Measurements from ENCODE around the gene FBXL4.
"Not testable (repeated sequence)": the region's sequence is repeated elsewhere in the genome, so short reads cannot be mapped to it uniquely, and the experiment has no call there.

FBXL4 gene

DNA sequence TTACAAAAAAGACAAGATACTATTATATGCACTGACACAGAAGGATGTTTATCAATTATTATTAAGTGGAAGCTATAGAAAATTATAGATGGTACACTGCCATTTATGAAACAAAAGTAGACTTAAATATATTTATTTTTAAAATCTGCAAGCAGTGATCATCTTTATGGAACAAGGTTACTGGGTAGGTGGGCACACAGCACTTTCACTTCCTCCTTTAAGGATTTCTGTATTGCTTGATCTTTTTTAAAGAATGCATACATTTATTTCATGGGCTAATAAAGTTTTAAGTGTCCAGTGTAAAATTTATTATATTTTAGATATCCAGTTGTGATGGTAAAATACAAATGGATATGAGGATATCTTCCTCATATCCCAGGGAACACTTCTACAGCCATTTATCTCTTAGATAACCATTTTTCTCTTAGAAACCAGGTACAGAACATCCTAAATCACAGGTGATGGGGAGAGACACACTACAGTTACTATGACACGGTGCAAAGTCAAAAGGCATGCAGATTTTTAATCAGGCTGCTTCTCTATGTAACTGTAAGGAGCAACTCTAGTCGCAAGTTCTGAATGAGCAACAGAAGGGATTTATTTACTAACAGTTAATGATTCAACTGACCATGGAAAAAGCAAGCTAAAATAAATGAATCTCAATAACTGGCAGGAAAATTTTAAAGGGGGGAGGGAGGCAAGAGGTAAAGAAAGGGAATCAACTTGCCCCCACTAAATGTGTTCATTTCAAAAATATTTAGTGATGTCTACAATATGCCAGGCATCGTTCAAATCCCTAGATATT, 2.2 kb downstream of the FBXL4 start:
- no peak for DNase-seq

DNA sequence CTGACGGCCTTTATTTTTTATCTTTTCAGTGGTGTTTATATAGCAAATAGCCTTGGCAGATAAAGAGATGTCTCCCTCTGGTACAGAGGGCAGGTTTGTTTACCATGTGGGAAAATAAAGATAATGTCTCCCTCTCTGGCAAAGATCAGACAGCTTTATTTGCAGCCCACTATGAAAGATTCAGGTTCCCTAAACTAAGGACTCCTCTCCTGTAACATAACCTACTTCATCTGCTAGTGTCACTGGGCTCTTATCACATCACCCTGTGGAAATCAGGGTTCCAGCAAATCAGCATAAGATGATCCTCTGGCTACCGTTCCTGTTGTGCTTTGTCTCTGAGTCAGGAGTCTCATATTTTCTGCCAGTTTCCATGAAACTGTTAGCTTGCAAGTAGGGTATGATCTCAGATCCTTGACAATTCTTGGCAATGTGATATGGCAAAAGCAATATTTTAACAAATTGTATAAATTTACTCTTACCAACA, 3.1 kb downstream of the FBXL4 start:
- DNase-seq = no peak

DNA sequence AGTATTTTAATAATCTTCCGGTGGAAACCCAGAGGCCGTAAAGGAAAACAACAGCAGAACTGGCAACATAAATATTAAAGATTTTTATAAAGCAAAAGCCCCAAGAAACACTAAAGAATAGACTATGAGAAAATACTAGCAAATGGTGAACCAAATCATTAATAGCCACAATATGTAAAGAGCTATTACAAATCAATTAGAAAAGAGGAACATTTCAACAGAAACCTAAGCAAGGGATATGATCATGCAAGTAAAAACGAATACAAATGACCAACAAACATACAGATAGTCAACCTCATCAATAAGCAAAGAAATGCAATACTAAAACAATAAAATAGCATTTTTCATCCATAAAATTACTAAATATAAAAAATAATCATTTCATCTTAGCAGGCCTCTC, 3.6 kb downstream of the FBXL4 start:
- DNase-seq = no peak

DNA sequence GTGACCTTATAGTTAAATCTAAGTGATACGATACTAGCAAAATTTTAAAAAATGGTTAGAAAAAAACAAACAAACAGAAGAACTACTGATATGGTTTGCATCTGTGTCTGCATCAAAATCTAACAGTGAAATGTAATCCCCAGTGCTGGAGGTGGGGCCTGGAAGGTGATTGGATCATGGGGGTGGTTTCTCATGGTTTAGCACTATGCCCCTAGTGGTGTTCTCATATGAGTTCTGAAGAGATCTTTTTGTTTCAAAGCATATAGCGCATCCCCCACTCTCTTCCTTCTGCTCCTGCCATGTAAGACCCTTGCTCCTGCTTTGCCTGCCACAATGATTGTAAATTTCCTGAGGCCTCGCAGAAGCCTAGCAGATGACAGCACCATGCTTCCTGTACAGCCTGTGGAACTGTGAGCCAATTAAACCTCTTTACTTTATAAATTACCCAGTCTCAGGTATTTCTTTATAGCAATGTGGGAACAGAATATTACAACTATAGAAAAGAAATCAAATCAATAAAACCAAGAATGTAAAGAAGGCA, 5.4 kb downstream of the FBXL4 start:
- DNase-seq = no peak

DNA sequence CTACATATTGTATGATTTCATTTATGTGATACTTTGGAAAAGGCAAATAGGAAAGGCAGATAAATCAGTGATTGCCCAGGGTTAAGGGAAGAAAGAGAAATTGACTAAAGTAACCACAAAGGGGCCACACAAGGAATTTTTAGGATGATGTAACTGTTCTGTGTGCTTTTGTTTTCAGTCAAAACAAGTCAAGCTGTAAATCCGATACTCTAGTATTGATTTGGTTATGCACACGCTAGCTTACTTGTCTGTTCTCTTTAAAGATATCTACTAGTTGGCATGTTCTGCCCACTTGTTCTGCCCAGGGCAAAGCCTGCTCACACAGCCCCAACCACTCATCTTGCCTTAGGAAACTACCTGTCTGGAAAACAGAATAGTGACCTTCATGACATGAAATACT, 6.4 kb downstream of the FBXL4 start:
- DNase-seq = no peak

DNA sequence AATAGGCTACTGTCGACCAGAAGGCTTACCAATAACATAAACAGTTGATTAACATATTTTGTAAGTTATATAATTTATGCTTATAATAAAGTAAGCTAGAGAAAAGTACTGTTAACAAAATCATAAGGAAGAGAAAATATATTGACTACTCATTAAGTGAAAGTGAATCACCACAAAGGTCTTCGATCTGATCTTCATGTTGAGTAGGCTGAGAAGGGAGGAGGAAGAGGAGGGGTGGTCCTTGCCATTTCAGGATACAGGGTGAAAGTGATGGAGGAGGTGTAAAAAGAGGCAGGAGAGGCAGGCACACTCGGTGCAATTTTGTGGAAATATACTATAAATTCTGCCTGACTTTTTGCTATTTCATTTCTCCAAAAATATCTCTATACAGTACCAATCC, 10.4 kb downstream of the FBXL4 start:
- DNase-seq = no peak

DNA sequence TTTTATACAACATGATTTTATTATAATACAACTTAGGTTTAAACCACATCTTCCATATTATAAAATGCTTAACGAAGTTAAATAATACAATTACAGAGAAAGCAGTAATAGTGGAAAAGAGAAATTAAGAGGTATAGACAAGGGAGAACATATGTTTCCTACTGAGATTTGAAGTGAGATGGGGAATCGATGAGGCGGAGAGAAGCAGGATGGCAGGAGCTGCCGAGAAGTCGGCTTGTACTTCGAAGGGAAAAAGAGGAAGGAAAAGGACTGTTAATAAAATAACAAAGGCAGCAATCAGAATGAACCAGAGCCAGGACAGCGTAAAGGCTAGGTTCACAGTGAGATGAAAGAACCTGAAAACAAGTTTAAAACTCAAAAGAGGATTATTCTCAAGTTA, 15.4 kb downstream of the FBXL4 start:
- no peak for DNase-seq

DNA sequence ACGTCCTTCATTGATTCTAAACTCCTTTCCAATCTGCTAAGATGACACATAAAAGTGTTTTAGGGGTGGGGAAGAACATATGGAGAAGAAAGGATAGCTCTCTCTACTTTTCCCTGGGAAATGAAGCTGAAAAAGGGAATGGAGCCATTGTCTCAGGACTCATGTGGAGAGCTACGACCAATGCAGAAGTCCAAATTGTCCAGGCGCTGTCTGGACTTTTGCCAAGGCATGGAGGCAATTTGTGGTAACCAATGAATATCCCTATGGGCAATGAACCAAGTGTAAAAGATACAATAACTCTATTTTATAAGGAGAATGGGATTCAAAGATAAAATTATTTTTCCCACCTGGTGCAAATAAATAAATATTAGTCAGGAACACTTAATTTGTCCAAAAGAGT, 16.1 kb downstream of the FBXL4 start:
- no peak for DNase-seq

DNA sequence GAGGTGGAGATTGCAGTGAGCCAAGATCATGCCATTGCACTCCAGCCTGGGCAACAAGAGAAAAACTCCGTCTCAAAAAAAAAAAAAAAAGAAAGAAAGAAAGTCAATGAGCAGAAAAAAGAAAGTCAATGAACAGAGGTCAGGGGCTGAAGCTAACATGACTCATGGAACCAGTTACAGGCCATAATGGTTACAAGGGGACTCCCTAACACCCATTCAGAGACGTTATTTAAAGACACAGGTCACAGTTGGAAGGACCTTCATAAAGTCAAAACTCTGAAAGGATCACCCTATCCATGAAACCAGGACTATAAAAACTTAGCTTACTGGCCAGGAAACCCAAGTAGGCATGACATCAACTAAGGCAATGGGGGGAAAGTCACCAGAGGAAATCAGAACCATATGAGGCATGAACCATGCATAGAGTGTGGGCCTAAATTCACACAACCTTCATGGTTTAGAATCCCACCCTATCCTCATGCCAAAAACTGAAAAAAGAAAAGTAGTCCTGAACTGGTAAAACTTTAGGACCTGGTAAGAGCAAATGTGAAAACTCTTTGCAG, 18.2 kb downstream of the FBXL4 start:
- DNase-seq = no peak

DNA sequence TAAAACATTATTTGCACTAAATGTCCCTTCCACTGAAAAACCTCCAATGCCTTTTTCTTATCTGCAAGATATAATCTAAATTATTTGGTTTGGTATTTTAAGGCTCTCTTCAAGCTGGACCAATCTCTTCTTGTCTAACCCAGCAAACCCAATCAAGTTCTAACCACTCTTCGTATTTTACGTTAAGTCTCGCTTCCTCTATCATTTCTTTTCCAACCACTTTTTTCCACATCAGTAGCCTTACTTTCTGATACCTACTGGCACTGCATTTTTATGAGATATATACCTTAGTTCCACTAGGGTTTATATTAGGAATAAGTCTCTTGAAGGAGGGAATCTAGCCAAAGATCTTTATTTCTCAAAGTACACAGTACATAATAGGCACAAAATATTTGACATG, 19.1 kb downstream of the FBXL4 start:
- DNase-seq = no peak

DNA sequence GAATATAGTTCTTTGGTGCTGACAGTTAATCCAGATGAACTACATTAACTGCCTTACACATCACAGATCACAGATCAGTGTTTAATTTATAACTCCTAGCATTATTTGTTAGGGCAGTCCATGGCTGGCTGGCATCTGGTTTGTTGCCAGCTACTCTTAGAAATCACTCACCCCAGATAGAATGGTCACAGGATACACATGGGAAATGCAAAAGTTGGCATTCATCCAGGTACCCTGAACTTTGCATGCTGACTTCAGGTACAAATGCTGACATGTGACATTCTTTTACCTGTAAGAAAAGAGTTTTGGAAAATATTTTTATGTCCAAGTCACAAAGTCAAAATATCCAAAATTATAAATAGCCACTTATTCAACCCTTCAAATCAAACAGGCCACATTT, 20.2 kb downstream of the FBXL4 start:
- DNase-seq = no peak

DNA sequence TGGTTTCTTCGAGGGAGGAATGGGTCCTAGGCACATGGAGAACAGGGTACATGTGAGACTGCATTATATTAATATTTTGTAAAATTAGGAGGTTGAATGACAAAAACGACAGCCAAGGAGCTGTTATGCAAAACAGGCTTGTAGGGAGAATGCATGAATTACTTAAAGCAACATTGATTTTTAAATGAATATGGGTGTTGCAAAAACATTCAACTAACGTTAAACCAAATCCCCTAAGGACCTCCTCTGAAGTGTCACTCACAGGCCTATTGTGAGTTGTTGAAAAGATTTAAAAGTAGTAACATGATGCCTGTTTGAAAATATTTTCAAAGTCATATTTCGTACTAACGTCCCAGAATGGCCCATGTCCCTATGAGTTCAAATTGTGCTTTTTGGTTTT, 21.9 kb downstream of the FBXL4 start:
- DNase-seq = no peak

DNA sequence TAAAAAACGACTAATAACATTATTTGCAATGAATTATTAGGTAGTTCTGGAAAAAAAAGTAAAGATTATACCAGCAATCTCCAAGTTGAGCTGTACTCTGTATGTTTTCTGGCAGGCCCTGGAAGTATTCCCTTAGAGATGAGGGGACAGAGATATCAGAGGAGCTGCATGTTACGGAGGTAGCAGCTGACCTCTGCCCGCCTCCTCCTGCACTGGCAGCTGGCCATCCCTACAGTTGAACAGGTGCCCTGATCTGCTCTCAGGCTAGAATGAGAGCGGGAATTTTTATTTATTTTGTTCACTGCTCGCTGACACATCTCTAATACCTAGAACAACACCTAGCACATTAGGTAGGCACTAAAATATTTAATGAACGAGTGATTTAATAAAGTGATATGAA, 23.1 kb downstream of the FBXL4 start:
- DNase-seq = no peak

DNA sequence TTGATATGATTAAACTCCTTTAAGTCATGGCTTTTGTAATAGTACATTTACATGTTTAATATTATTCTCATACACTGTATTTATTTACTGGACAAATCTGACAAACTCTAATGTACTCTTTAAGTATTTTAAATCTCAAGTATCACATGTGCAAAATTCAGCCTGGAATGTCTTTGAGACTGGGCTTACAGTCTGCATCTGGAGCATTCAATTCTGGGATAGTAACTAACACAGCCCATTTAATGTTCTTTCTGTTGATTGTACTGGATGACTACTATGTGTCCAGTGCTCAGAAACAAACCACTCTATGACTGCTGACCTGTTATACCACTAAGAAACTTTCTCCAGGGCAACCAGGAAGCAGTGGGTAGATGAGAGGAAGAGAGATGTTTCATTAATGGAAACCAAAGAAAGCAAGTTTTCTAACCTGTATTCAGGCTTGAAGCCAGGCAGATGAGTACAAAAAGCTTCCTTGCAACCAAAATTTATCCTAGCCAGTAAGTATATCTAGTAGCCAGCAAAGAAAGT, 26.8 kb downstream of the FBXL4 start:
- no peak for DNase-seq

DNA sequence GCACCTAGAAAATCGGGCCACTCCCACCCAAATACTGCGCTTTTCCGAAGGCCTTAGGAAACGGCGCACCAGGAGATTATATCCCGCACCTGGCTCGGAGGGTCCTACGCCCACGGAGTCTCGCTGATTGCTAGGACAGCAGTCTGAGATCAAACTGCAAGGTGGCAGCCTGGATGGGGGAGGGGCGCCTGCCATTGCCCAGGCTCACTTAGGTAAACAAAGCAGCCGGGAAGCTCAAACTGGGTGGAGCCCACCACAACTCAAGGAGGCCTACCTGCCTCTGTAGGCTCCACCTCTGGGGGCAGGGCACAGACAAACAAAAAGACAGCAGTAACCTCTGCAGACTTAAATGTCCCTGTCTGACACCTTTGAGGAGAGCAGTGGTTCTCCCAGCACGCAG, 36.8 kb downstream of the FBXL4 start:
- not testable (repeated sequence) for DNase-seq

DNA sequence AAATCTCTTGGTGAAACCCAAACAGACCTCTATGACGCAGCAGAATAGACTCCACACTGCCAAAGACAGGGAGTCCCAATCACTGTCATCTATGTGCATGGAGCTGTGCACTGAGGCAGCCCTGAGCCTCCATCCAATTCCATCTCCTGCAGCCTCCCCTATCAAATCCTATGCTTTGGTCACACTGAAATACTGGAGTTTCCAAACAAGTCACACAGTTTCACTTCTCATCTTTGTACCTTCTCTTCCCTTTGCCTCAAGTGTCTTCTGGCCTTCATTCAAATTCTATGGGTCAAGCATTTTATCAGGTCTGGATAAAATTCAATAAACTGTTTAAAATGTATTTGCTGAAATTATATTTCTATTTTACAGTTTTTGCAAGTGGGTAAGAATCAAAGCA, 38.5 kb downstream of the FBXL4 start:
- no peak for DNase-seq

DNA sequence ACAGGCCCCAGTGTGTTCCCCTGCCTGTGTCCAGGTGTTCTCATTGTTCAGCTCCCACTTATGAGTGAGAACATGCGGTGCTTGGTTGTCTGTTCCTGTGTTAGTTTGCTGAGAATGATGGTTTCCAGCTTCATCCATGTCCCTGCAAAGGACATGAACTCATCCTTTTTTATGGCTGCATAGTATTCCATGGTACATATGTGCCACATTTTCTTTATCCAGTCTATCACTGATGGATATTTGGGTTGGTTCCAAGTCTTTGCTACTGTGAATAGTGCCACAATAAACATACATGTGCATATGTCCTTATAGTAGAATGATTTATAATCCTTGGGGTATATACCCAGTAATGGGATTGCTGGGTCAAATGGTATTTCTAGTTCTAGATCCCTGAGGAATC, 41.4 kb downstream of the FBXL4 start:
- DNase-seq = not testable (repeated sequence)

DNA sequence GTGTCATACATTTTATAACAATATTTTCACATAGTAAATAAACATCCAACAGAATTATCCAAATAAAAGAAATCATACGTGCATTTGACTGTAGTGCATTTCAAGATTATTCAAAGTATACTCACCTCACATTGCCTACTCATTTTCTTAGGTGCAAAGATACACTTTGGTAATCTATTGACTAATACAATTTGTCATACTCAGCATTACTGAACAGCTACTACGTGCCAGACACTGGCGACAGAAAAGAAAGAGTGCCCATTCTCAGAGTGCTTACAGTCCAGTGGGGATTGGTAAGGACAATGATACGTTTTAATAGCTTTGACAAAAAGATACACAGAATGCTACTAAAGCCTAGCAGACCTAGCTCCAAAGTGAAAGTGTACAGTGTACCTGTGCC, 42.0 kb downstream of the FBXL4 start:
- DNase-seq = no peak

DNA sequence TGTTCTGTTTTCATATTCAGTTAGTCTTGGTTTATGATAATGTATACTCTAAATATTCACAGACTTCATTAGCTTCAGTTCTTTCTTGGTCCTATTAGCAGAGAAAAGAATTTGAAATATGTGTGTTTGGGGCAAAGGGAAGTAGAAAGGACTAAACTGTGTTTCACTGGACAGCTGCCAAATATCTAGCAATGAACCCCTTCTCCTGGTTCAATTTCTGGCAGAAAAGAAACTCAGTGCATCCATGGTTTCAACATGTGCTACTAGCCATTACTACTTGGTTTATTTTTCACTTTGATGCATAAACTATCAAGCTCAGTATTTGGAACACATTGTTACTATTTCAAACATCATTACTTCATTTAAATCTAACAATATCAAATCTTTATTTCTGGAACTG, 43.6 kb downstream of the FBXL4 start:
- no peak for DNase-seq

DNA sequence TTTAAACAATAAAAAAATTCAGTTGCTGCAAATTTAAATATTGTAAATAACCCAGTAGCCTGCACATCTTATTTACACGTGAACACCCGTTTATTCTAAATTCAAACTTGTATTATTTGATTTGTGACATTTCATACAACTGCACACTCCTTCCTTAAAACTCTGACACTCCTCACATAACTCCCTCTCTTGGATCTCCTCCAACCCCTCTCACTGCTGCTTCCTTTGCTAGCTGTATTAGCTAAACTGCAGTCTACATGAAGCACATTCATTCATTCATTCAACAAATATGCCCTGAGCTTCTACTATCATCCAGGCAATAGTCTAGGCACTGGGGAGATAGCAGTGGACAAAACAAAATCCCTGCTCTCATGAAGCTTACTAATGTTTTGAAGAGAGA, 47.0 kb downstream of the FBXL4 start:
- DNase-seq = no peak

DNA sequence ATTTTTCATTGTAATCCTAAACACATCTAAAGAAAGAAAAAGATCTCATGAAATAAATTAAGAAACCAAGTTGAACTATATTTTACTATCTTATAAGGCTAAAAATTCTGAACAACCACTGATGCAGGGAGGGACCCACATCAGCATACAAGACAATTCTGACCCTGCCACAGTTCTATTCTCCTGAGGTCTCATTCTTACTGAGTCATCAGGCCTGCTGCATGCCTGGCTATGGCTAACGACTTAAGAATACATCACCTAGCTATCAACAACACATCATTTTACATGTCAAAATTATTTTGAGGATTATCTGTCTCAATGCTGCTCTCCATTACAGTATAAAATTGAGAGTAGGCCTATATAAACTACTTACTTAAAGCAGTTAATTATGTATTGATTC, 52.9 kb downstream of the FBXL4 start:
- DNase-seq = no peak

DNA sequence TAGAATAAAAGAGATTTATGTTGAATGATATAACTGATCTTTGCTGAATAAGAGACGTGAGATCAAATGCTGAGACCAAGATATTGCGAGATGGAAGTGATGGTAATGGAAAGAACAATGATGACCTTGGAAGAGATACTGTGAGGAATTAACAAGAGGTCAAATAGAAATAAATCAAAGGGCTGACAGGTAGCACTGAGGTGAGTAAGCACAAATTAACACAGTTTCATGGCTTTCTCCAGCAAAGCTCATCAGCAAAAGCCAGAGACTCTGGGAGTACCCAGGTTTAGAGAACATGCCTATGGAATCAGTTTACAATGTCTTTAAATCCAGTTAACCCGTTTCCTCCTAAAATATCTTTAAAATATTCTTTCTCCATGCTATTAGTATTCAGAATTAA, 60.1 kb downstream of the FBXL4 start:
- DNase-seq = no peak

DNA sequence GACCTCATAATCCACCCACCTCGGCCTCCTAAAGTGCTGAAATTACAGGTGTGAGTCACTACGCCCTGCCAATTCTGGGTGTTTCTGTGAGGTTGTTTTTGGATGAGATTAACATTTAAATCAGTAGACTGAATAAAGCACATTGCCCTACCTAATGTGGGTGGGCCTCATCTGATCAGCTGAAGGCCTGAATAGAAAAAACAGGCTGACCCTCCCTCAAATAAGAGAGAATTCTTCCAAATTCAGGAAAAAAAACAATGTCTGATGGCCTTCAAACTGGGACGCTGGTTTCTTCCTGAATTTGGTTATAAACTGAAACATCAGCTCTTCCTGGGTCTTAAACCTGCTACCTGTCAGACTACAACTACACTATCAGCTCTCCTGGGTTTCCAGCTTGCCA, 62.4 kb downstream of the FBXL4 start:
- DNase-seq = no peak

DNA sequence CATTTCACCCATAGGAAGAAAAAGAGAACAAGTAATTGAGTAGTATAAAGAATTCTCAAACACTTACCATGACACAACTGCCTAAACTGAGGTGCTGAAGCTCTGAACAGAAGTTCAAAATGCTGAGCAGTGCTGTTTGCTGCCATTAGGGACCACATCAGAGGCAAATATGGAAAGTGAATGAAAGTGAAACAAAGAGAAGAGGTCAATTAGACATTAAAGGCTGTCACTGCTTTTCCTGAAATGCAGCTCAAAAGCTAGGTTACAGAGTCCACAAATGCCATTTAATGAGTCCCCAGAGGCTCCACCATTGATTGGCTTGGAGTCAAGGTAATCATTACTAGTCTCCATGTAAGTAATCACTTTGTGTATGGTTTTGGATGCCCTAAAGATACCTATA, 67.3 kb downstream of the FBXL4 start:
- no peak for DNase-seq

Data from CD4-positive, alpha-beta T cell treated with Interleukin-15 for 1 hour (primary cell).